Measurements from ENCODE around the gene OR1F1.
"Not testable (repeated sequence)": the region's sequence is repeated elsewhere in the genome, so short reads cannot be mapped to it uniquely, and the experiment has no call there.

OR1F1 gene

GRCh38 chr16:3150346-3151218 lies 37.4 kb upstream of the OR1F1 start:
- DNase-seq (ENCODE audit: low spot score): peak; percentile 98

GRCh38 chr16:3152027-3152276 lies 36.1 kb upstream of the OR1F1 start:
- no peak for DNase-seq (ENCODE audit: low spot score)

GRCh38 chr16:3152277-3152990 lies 35.6 kb upstream of the OR1F1 start:
- peak; percentile 78 for DNase-seq (ENCODE audit: low spot score)

GRCh38 chr16:3152991-3153368 lies 35.0 kb upstream of the OR1F1 start:
- no peak for DNase-seq (ENCODE audit: low spot score)

- DNase-seq (ENCODE audit: low spot score): no peak
Observed at GRCh38 chr16:3155181-3155580, 32.8 kb upstream of the OR1F1 start.

GRCh38 chr16:3155972-3156371 lies 32.0 kb upstream of the OR1F1 start:
- DNase-seq (ENCODE audit: low spot score): no peak

- peak; percentile 57 for DNase-seq (ENCODE audit: low spot score)
Observed at GRCh38 chr16:3157229-3158025, 30.6 kb upstream of the OR1F1 start.

GRCh38 chr16:3158026-3158509 lies 29.9 kb upstream of the OR1F1 start:
- DNase-seq (ENCODE audit: low spot score): peak; percentile 13

GRCh38 chr16:3158510-3159314 lies 29.3 kb upstream of the OR1F1 start:
- DNase-seq (ENCODE audit: low spot score): peak; percentile 96

- no peak for DNase-seq (ENCODE audit: low spot score)
Observed at GRCh38 chr16:3161235-3162018, 26.6 kb upstream of the OR1F1 start.

GRCh38 chr16:3164121-3164991 lies 23.6 kb upstream of the OR1F1 start:
- no peak for DNase-seq (ENCODE audit: low spot score)

GRCh38 chr16:3165111-3165822 lies 22.7 kb upstream of the OR1F1 start:
- no peak for DNase-seq (ENCODE audit: low spot score)

- DNase-seq (ENCODE audit: low spot score): no peak
Observed at GRCh38 chr16:3166505-3166886, 21.5 kb upstream of the OR1F1 start.

GRCh38 chr16:3168729-3169128 lies 19.3 kb upstream of the OR1F1 start:
- not testable (repeated sequence) for DNase-seq (ENCODE audit: low spot score)

GRCh38 chr16:3170440-3171180 lies 17.4 kb upstream of the OR1F1 start:
- DNase-seq (ENCODE audit: low spot score): no peak

GRCh38 chr16:3171181-3171854 lies 16.7 kb upstream of the OR1F1 start:
- peak; percentile 54 for DNase-seq (ENCODE audit: low spot score)

GRCh38 chr16:3171855-3172593 lies 16.0 kb upstream of the OR1F1 start:
- DNase-seq (ENCODE audit: low spot score): peak; percentile 40

Data from CD4-positive, alpha-beta T cell treated with Interleukin-15 for 4 hours (primary cell).